ENCODE data around the gene FIGNL1. TPM values are rescaled to one million over a fixed set of nuclear protein-coding genes. Genes with fewer than 3 reads are reported as not detected.

Gene FIGNL1
- polyA plus RNA-seq, 2 of the 4 experiments (the other 2 are of a cell fraction) = 25.4 to 27.9 TPM

- H3K27ac ChIP-seq = no peak overlapping the region
- POLR2A ChIA-PET = no interaction called here
- no peak for FAIRE-seq
- no peak overlapping the region for H3K4me3 ChIP-seq
- ATAC-seq = no peak
- no peaks in the 10 kb centered on the region for H3K9me3 ChIP-seq
- no peaks in the 10 kb centered on the region for H3K4me1 ChIP-seq
- H3K4me2 ChIP-seq = no peak overlapping the region
- DNase-seq (ENCODE audit: low read depth in 1 of 2, low spot score in 1 of 2) = no peak
- 69% methylated on average over 5 of the region's 5 CpGs for WGBS (ENCODE audit: missing lambda C conversion rate)
- no peak for TF ChIP-seq HDAC2 (IDR thresholded peaks at IDR 0.05)
- TF ChIP-seq RCOR1 (IDR thresholded peaks at IDR 0.05; ENCODE audit: low read depth, low read length) = no peak
- no peak for TF ChIP-seq ZC3H11A (IDR thresholded peaks at IDR 0.05)
- TF ChIP-seq CBX2 (IDR thresholded peaks at IDR 0.05; ENCODE audit: borderline replicate concordance, low read depth) = no peak
- TF ChIP-seq CHD2 (IDR thresholded peaks at IDR 0.05; ENCODE audit: low read length, partially characterized antibody) = no peak
- TF ChIP-seq MAFK (IDR thresholded peaks at IDR 0.05; ENCODE audit: partially characterized antibody) = no peak
- TF ChIP-seq NR3C1 (IDR thresholded peaks at IDR 0.05) = no peak
- no peak for TF ChIP-seq SMC3 (IDR thresholded peaks at IDR 0.05)
- TF ChIP-seq BCL3 (IDR thresholded peaks at IDR 0.05) = no peak
- TF ChIP-seq, protein P1, sequence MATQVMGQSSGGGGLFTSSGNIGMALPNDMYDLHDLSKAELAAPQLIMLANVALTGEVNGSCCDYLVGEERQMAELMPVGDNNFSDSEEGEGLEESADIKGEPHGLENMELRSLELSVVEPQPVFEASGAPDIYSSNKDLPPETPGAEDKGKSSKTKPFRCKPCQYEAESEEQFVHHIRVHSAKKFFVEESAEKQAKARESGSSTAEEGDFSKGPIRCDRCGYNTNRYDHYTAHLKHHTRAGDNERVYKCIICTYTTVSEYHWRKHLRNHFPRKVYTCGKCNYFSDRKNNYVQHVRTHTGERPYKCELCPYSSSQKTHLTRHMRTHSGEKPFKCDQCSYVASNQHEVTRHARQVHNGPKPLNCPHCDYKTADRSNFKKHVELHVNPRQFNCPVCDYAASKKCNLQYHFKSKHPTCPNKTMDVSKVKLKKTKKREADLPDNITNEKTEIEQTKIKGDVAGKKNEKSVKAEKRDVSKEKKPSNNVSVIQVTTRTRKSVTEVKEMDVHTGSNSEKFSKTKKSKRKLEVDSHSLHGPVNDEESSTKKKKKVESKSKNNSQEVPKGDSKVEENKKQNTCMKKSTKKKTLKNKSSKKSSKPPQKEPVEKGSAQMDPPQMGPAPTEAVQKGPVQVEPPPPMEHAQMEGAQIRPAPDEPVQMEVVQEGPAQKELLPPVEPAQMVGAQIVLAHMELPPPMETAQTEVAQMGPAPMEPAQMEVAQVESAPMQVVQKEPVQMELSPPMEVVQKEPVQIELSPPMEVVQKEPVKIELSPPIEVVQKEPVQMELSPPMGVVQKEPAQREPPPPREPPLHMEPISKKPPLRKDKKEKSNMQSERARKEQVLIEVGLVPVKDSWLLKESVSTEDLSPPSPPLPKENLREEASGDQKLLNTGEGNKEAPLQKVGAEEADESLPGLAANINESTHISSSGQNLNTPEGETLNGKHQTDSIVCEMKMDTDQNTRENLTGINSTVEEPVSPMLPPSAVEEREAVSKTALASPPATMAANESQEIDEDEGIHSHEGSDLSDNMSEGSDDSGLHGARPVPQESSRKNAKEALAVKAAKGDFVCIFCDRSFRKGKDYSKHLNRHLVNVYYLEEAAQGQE (IDR thresholded peaks at IDR 0.05) = no peak
- no peak for TF ChIP-seq JUN (IDR thresholded peaks at IDR 0.05)
- CTCF ChIA-PET = interaction anchor here (1.0 to 2.7 kb wide), 6 partner anchors 8 to 734 kb away, joined by 3 to 24 read pairs (median 6); no protein-coding TSS in a partner anchor
These were observed 23.7 kb downstream of the FIGNL1 start for GRCh38 chr7:50426280-50427045.

DNA sequence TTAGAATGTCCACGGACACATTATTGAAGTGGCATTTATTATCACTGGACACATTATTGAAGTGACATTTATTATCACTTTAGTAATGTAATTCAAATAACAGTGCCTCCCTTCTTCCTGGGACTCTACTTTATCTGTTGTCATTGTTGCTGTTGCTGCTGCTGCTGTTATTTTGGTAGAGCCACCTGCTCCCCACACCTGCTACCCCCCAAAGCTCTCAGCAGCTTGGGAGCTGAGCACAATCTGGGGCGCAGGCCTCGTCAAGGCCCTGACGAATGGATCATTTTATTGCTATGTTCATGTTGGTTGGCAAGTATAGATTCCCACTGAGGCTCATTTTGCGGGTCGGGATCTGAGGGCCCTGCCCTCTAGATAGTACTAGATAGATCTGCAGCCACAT lies 24.8 kb downstream of the FIGNL1 start:
- CTCF ChIA-PET = interaction anchor here (0.7 kb wide), 1 partner anchor 9 kb away, joined by 3 read pairs; no protein-coding TSS in a partner anchor
- POLR2A ChIA-PET = no interaction called here

GRCh38 chr7:50423860-50424259 lies 26.3 kb downstream of the FIGNL1 start:
- Histone ChIP-seq H3K4me2 (no peak overlapping the region), H3K27ac (no peak overlapping the region), H3K4me3 (no peak overlapping the region), H3K9me3 (no peaks in the 10 kb centered on the region), H3K4me1 (no peaks in the 10 kb centered on the region)
- CTCF ChIA-PET = interaction anchor here (0.9 to 1.1 kb wide), 3 partner anchors 10 to 218 kb away, joined by 3 to 4 read pairs (median 3); no protein-coding TSS in a partner anchor
- FAIRE-seq (no peak), ATAC-seq (no peak), DNase-seq (ENCODE audit: low read depth in 1 of 2, low spot score in 1 of 2) (no peak)
- TF ChIP-seq MYC (IDR thresholded peaks at IDR 0.05; ENCODE audit: borderline replicate concordance, low read length) (no peak), EHF (CRISPR knock-in tag; IDR thresholded peaks at IDR 0.05) (no peak)
- 28% methylated on average over 4 of the region's 4 CpGs for WGBS (ENCODE audit: missing lambda C conversion rate)
- POLR2A ChIA-PET = no interaction called here

More for the DNA sequence above, 24.8 kb downstream of the FIGNL1 start:
- no peaks in the 10 kb centered on the region for H3K4me1 ChIP-seq
- DNase-seq (ENCODE audit: low read depth in 1 of 2, low spot score in 1 of 2) = no peak
- ATAC-seq = no peak
- FAIRE-seq = no peak
- no peak overlapping the region for H3K27ac ChIP-seq
- no peak overlapping the region for H3K4me3 ChIP-seq
- H3K9me3 ChIP-seq = no peaks in the 10 kb centered on the region
- WGBS (ENCODE audit: missing lambda C conversion rate) = 67% methylated on average over 6 of the region's 6 CpGs
- H3K4me2 ChIP-seq = no peak overlapping the region
- TF ChIP-seq MAX (IDR thresholded peaks at IDR 0.05) (no peak), HOXB13 (CRISPR knock-in tag; IDR thresholded peaks at IDR 0.05; ENCODE audit: low read depth) (no peak), KDM1A (IDR thresholded peaks at IDR 0.05; ENCODE audit: low read depth) (no peak), GATA3 (IDR thresholded peaks at IDR 0.05; ENCODE audit: borderline replicate concordance) (no peak), EP300 (IDR thresholded peaks at IDR 0.05) (no peak), TP53 (CRISPR knock-in tag; IDR thresholded peaks at IDR 0.05) (no peak), POLR2AphosphoS2 (conservative IDR thresholded peaks at IDR 0.05; ENCODE audit: low read length) (no peak), HOXB5 (CRISPR knock-in tag; IDR thresholded peaks at IDR 0.05) (no peak)
